ENCODE measurements around the gene NOB1.

GRCh38 chr16:69727916-69728270 is 26.8 kb downstream of the NOB1 start:
- TF ChIP-seq CTCF (conservative IDR thresholded peaks at IDR 0.05) (no peak), ZFX (IDR thresholded peaks at IDR 0.05) (no peak)

Data from C4-2B (cell line).